Muscle of back (tissue), 13 donors: Measurements from ENCODE around the gene SARS1. TPM values are rescaled to one million over a fixed set of nuclear protein-coding genes. Genes with fewer than 3 reads are reported as not detected.
"Not testable (repeated sequence)": the region's sequence is repeated elsewhere in the genome, so short reads cannot be mapped to it uniquely, and the experiment has no call there.

Experiments used
- DNase-seq, 3 donors: peaks; one replicate each; pipeline versions ENCODE4 v3.0.0 to v3.0.0-alpha.2; 2013
- long read RNA-seq, 9 donors: transcript quantifications; one replicate each; lab custom pipeline, GENCODE V29; 2026
- polyA plus RNA-seq, 10 donors: library from polyadenylated mRNA; unstranded; fragments of 120-200 nt; gene quantifications; one replicate each; pipeline ENCODE4 v1.2.1, GENCODE V29; 2013; ENCODE audit not compliant: insufficient read length in 10 of 10

SARS1 gene
- polyA plus RNA-seq: 10 to 100 TPM; 79.7 to 94.0 (median 84.8) TPM
- long read RNA-seq, donor 1, transcript SARS-201 (11 exons, 1,852 nt): major isoform, 19 of 19 reads
- long read RNA-seq, donor 1, partial matches to known transcripts: 0 of 19 reads
- long read RNA-seq, donor 1, other reads (novel, unspliced or antisense): 0 of 19 reads
- long read RNA-seq, donor 2, transcript SARS-201 (11 exons, 1,852 nt): major isoform, 12 of 19 reads
- long read RNA-seq, donor 2, partial matches to known transcripts: 6 of 19 reads
- long read RNA-seq, donor 2, other reads (novel, unspliced or antisense): 0 of 19 reads
- long read RNA-seq, donor 3: 0 reads
- long read RNA-seq, donor 4, transcript SARS-201 (11 exons, 1,852 nt): major isoform, 18 of 20 reads
- long read RNA-seq, donor 4, partial matches to known transcripts: 0 of 20 reads
- long read RNA-seq, donor 4, other reads (novel, unspliced or antisense): 0 of 20 reads
- long read RNA-seq, donor 5, transcript SARS-201 (11 exons, 1,852 nt): major isoform, 22 of 27 reads
- long read RNA-seq, donor 5, partial matches to known transcripts: 0 of 27 reads
- long read RNA-seq, donor 5, other reads (novel, unspliced or antisense): 0 of 27 reads
- long read RNA-seq, donor 6, transcript SARS-201 (11 exons, 1,852 nt): major isoform, 17 of 26 reads
- long read RNA-seq, donor 6, partial matches to known transcripts: 7 of 26 reads
- long read RNA-seq, donor 6, other reads (novel, unspliced or antisense): 0 of 26 reads
- long read RNA-seq, donor 7, transcript SARS-201 (11 exons, 1,852 nt): major isoform, 19 of 21 reads
- long read RNA-seq, donor 7, partial matches to known transcripts: 0 of 21 reads
- long read RNA-seq, donor 7, other reads (novel, unspliced or antisense): 0 of 21 reads
- long read RNA-seq, donor 8, transcript SARS-201 (11 exons, 1,852 nt): major isoform, 12 of 18 reads
- long read RNA-seq, donor 8, partial matches to known transcripts: 5 of 18 reads
- long read RNA-seq, donor 8, other reads (novel, unspliced or antisense): 0 of 18 reads
- long read RNA-seq, donor 9, partial matches to known transcripts: 0 of 5 reads
- long read RNA-seq, donor 9, other reads (novel, unspliced or antisense): 0 of 5 reads

- peak; percentile 91 to 96 (median 95) for DNase-seq
Observed at GRCh38 chr1:109213824-109214693, at the start of gene SARS1. SARS1 (plus strand) TSS chr1:109213918; CDS start chr1:109213993, 75 bp downstream.

GRCh38 chr1:109164538-109164937 is 49.2 kb upstream of the SARS1 start:
- DNase-seq: no peak

- DNase-seq: peak in 1 of 3 donors; percentile 41
Observed at GRCh38 chr1:109167001-109167506, 46.7 kb upstream of the SARS1 start.

- DNase-seq: no peak
Observed at GRCh38 chr1:109170035-109170764, 43.5 kb upstream of the SARS1 start.

- no peak for DNase-seq
Observed at GRCh38 chr1:109171646-109172045, 42.1 kb upstream of the SARS1 start.

GRCh38 chr1:109176349-109176748 is 37.4 kb upstream of the SARS1 start:
- not testable (repeated sequence) for DNase-seq

GRCh38 chr1:109180715-109181084 is 33.0 kb upstream of the SARS1 start:
- DNase-seq: not testable (repeated sequence)

- no peak for DNase-seq
Observed at GRCh38 chr1:109181085-109181806, 32.5 kb upstream of the SARS1 start.

GRCh38 chr1:109181807-109182163 is 31.9 kb upstream of the SARS1 start:
- DNase-seq: no peak

GRCh38 chr1:109183058-109183738 is 30.5 kb upstream of the SARS1 start:
- no peak for DNase-seq

- DNase-seq: no peak
Observed at GRCh38 chr1:109184687-109185086, 29.0 kb upstream of the SARS1 start.

- no peak for DNase-seq
Observed at GRCh38 chr1:109185357-109185756, 28.4 kb upstream of the SARS1 start.

GRCh38 chr1:109185990-109186732 is 27.6 kb upstream of the SARS1 start:
- no peak for DNase-seq

- DNase-seq: peak in 2 of 3 donors; percentile 21 to 43
Observed at GRCh38 chr1:109186733-109187086, 27.0 kb upstream of the SARS1 start.

GRCh38 chr1:109187127-109187526 is 26.6 kb upstream of the SARS1 start:
- DNase-seq: no peak

GRCh38 chr1:109188200-109188599 is 25.5 kb upstream of the SARS1 start:
- no peak for DNase-seq

GRCh38 chr1:109188781-109189180 is 24.9 kb upstream of the SARS1 start:
- DNase-seq: no peak

GRCh38 chr1:109190189-109190588 is 23.5 kb upstream of the SARS1 start:
- no peak for DNase-seq
